Activated naive CD4-positive, alpha-beta T cell treated with anti-CD3 and anti-CD28 coated beads, Interleukin-2, amount 10 ng/mL, durations not matched to agents 7 days and 5 days (primary cell): ENCODE results near the gene DTX1.

Experiments used
- CTCF ChIA-PET: fragments of 350-600 bp; sonication (Branson Sonifier 250); formaldehyde crosslinking; loops from one replicate; lab custom pipeline; 2021; ENCODE audit warnings: antibody characterized with exemption; lab: Charles Lee
- DNase-seq: peaks from one replicate; pipeline ENCODE4 v3.0.0-alpha.2; 2020
- H3K27ac Mint-ChIP-seq: one replicate; pipeline ENCODE4 v1.8.0; 2021; ENCODE audit warnings: mild to moderate bottlenecking, moderate library complexity, mixed read lengths
- H3K27me3 Mint-ChIP-seq: one replicate; pipeline ENCODE4 v1.8.0; 2021; ENCODE audit warnings: mild to moderate bottlenecking, mixed read lengths
- H3K36me3 Mint-ChIP-seq: one replicate; pipeline ENCODE4 v1.8.0; 2021; ENCODE audit warnings: mixed read lengths
- H3K4me1 Mint-ChIP-seq: one replicate; pipeline ENCODE4 v1.8.0; 2021; ENCODE audit warnings: mixed read lengths
- H3K4me3 Mint-ChIP-seq: one replicate; pipeline ENCODE4 v1.8.0; 2021; ENCODE audit warnings: mild to moderate bottlenecking, moderate library complexity, mixed read lengths
- H3K9me3 Mint-ChIP-seq: one replicate; pipeline ENCODE4 v1.8.0; 2021; ENCODE audit warnings: mixed read lengths

The DTX1 gene

DNA sequence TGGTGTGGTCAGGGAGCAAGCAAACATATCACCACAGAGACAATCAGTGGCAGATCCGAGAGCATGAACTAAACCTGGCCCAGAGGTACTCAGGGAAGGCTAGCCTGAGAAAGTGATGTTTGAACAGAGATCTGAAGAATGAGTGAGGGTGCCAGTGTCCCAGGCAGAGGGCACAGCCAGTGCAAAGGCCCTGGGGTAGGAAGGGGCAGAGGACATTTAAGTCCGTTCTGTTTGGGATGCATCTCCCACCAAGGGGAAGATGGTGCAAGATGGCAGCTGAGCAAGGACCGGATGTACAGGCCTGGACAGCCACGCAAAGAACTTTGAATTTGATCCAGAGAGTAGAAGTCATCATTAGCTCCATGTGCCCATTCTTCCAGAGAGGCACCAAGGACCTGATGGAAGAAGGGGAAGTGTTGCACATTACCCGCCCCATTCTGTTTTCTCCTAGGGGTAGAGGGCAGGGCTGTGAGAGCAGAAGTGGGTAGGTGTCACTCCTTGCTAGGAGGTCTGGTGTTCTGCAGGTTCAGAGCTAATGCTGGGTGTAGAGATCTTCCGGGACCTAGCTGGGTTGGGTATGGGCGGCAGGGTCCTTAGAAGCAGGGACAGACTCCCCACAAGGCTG lies 3.9 kb downstream of the DTX1 start:
- Mint-ChIP-seq H3K36me3 (no peaks in the 10 kb centered on the region), H3K27me3 (peaks cover 32% of the 10 kb centered on the region), H3K27ac (no peak overlapping the region), H3K4me3 (no peak overlapping the region), H3K4me1 (peaks cover 4% of the 10 kb centered on the region), H3K9me3 (no peaks in the 10 kb centered on the region)
- CTCF ChIA-PET, result no interaction called here
- no peak for DNase-seq

DNA sequence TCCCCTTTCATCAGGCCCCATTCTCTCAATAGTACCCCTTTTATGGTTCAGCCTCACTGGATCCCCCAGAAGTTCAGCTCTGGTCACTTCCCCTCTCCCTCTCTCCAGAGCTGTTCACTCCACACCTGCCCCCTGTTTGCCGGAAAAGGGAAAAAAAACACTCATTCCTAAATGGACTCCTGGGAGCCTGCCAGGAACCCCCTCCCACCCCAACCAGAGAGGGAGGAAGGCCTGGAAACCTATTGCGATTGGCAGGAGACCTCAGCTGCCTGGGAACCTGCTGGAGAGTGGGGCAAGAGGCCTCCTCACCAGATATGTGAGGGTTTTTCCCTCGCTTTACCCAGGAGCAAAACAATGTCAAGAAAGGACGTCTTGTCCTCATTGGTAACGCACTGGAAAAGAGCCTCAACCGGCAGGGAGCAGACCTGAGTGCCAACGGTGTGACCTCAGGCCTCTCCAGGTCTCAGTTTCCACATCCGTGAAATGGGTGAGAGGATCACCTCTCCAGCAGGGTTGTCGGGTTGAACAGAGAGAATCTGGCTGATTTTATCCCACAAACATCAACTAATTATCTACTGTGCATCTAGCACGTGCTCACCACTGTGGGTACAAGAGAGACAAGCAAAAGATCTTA lies 4.6 kb downstream of the DTX1 start:
- H3K9me3 Mint-ChIP-seq, result no peaks in the 10 kb centered on the region
- peaks cover 3% of the 10 kb centered on the region for H3K4me1 Mint-ChIP-seq
- no peak overlapping the region for H3K27ac Mint-ChIP-seq
- DNase-seq, result no peak
- H3K36me3 Mint-ChIP-seq, result no peaks in the 10 kb centered on the region
- CTCF ChIA-PET, result no interaction called here
- peaks cover 25% of the 10 kb centered on the region for H3K27me3 Mint-ChIP-seq
- H3K4me3 Mint-ChIP-seq, result no peak overlapping the region

DNA sequence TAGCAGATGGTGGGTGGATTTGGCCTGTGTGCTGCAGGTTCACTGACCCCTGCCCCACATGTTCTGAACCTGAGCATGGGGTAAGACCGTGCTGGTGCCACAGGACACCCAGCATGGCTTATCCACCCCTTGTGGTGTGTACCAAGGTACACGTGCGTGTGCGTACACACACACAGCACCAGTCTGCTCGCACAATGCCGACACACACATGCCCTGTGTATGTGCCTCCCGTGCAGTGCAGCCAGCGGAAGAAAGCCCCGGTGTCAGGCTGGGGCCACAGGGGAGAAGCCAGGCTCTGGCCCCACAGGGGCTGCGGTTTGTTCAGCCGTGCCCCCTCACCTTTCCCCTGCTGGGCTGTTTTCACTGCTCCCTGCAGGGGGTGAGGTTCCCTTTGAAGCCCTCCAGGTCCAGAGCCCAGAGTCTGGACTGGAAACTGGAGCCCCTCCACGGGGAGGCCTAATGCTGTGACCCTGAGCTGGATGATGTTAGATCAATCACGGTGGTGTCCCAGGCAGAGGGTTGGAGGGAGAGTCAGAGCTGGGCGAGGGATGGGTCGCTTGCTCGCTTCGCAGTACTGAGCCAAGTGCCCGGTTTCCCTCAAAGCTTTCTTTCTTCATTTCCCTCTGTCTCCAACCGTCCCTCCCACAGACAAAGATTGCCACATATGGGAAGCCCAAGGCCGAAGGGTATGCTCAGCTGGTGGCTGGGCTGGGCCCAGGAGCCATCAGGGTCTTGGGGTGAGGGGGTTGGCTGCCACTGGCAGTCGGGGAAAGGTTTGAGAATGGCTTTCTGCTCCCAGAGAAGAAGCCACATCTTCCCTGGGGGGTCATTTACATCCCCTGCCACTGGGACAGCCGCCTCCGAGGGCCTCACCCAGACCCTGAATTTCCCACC lies 6.2 kb downstream of the DTX1 start:
- Mint-ChIP-seq H3K36me3 (no peaks in the 10 kb centered on the region), H3K27me3 (peaks cover 13% of the 10 kb centered on the region), H3K4me3 (no peak overlapping the region), H3K4me1 (no peaks in the 10 kb centered on the region), H3K27ac (no peak overlapping the region), H3K9me3 (no peaks in the 10 kb centered on the region)
- CTCF ChIA-PET, result interaction anchor here (1.2 kb wide), 2 partner anchors 14 to 35 kb away, joined by 3 to 5 read pairs; no protein-coding TSS in a partner anchor
- DNase-seq, result no peak

DNA sequence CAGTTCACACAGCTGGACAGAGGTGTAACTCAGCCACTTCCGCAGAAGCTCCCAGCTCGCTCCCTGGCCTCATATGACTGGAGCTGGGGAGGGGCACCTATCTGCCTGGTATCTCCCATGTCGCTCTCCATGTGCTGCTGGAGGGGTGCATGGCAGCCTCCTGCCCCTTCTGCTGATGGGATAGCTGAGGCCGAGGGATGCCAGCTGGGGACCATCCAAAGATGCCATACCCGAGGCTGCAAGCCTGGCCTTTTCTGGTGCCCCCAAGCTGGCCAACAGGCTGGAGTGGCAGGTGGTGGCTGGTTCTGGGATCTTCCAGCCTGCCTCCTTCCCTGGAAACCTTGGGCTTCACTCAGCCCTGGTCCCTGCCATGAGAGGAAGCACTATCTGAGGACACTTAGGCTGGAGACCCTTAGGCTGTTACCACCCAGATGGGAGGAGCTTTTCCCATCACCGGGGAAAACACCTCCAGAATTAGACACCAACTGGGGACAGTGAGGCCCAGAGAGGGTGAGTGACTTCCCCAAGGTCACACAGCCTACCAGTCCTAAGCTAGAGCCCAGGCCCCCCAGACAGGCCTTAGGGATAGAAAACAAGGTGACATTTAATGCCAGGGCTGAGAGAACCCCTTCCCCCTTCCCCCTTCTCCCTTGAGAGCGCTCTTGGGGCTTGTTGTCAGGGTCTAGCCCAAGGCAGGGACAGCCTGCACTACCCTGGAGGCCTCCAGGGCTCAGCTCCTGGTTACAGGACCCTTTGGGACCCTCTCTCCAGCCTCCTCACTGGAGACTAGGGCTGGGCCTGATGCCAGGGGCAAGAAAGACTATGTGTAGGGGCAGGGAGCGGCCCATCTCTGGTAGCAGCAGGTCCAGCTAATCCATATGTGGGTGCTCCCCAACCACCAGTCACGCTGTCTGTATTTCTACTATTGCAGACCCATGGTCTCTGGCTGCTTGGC lies 7.1 kb downstream of the DTX1 start:
- CTCF ChIA-PET, result interaction anchor here (0.9 to 1.2 kb wide), 3 partner anchors 16 to 110 kb away, joined by 3 to 5 read pairs (median 3); no protein-coding TSS in a partner anchor
- no peak overlapping the region for H3K4me3 Mint-ChIP-seq
- H3K4me1 Mint-ChIP-seq, result no peaks in the 10 kb centered on the region
- no peak for DNase-seq
- H3K27me3 Mint-ChIP-seq, result peaks cover 5% of the 10 kb centered on the region
- no peak overlapping the region for H3K27ac Mint-ChIP-seq
- H3K36me3 Mint-ChIP-seq, result no peaks in the 10 kb centered on the region
- H3K9me3 Mint-ChIP-seq, result no peaks in the 10 kb centered on the region

DNA sequence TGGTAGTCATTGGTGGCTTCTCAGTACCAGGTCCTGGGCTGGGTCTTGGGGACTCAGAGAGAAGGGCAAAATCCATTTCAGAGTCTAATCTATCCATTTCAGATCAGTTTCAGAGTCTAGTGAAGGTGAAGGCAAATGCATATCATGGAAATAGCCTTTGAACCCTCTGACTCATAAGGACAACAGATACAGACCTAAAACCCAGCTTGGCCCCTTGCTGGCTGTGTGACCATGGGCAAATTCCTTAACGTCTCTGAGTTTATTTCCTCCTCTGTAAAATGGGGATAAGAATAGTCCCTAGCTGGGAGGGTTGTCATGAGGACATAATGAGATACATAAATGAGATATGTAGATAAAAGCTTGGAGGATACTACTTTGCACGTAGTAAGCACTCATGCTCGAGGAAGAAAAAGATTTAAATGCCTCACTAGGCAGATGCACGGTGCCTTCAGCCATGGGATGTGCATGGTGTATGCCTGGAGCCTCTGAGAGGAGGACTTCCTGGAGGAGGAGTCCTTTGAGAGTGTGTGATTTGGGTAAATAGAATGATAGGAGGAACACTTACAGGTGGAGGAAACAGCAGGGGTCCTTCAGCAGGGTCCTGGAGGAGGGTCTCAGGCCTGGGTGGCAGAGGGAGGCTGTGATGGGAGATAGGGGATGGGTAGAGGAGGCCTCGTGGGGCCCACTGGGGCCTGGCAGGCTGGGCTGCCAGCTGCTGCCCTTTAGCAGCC lies 8.0 kb downstream of the DTX1 start:
- Mint-ChIP-seq H3K4me1 (no peaks in the 10 kb centered on the region), H3K4me3 (no peak overlapping the region), H3K27ac (no peak overlapping the region)

DNA sequence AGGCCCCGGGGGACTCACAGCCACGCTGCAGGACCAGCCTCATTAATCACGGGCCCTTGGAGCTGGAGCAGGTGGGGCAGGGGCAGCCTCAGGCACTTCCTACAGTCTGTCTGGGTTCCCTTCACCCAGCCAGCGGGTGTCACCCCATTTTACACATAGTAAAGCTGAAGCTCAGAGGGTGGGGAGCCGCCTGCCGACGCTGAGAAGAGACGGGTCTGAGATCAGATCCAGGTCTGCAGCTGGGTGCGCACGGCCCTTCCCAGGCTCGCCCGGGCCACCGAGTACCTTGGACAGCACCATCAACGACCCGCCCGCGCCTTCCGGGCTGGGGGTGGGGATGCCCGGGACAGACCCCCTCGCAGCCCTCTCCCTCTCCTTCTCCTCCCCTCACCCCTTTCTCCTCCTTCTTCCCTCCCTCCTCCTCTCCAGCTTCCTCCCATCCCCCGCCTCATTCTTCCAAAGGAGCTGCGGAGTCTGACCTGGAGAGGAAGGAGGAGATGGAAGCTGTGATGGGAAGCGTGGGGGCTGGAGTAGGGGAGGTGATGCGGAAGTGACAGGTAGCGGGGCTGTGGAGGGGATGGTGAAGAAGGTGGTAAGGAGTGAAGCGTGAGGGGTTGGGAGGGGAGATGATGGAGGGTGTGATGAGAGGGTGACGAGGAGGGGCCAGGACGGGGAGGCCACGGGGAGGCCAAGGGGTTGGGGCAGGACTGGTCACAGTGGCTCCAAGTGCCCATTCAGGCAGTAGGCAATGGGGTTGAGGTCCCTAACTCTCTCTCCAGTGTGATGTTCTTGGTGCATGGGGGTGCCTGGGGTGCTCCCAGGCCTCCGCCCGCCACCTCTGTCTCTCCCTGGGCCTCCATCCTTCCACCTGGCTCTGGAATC lies 8.8 kb downstream of the DTX1 start:
- CTCF ChIA-PET, result no interaction called here
- H3K27me3 Mint-ChIP-seq, result peaks cover 5% of the 10 kb centered on the region
- H3K27ac Mint-ChIP-seq, result no peak overlapping the region
- H3K36me3 Mint-ChIP-seq, result no peaks in the 10 kb centered on the region
- no peak for DNase-seq
- no peaks in the 10 kb centered on the region for H3K9me3 Mint-ChIP-seq
- H3K4me3 Mint-ChIP-seq, result no peak overlapping the region
- peaks cover 5% of the 10 kb centered on the region for H3K4me1 Mint-ChIP-seq

More for the DNA sequence above, 8.0 kb downstream of the DTX1 start:
- H3K27me3 Mint-ChIP-seq, result peaks cover 5% of the 10 kb centered on the region
- CTCF ChIA-PET, result interaction anchor here (0.9 to 1.0 kb wide), 2 partner anchors 16 to 109 kb away, joined by 3 read pairs; no protein-coding TSS in a partner anchor
- DNase-seq, result no peak
- H3K36me3 Mint-ChIP-seq, result no peaks in the 10 kb centered on the region
- no peaks in the 10 kb centered on the region for H3K9me3 Mint-ChIP-seq

DNA sequence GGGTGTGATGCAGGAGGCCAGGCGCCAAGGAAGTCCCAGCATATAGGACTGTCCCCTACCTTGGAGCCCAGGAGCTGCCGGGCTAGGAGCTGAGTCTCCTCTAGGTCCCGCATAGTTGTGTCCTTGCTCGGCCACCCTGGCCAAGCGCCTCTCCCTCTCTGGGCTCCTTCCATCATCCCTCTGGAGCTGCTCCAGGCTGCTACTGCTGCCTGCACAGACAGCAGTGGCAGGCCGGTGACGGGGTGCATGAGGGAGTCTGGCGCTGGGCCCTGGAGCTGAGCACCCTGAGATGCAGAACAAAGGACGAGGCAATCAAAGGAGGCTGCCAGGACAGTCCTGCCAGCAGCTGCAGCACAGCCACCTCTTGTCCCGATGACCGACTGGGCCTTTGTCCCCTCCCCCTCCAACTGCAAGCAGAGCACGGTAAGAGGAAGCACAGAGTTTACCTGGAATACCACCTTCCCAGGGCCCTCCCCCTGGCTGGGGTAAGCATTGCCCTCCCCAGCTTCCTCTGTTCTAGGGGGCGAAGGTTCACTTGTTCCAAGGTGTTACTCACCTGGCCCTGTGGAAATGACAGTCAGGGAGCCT lies 10.4 kb downstream of the DTX1 start:
- Mint-ChIP-seq H3K4me1 (peaks cover 9% of the 10 kb centered on the region), H3K27me3 (peaks cover 5% of the 10 kb centered on the region), H3K9me3 (no peaks in the 10 kb centered on the region), H3K36me3 (no peaks in the 10 kb centered on the region), H3K27ac (no peak overlapping the region), H3K4me3 (no peak overlapping the region)
- CTCF ChIA-PET, result interaction anchor here (2.0 kb wide), 1 partner anchor 18 kb away, joined by 6 read pairs; no protein-coding TSS in a partner anchor
- no peak for DNase-seq

DNA sequence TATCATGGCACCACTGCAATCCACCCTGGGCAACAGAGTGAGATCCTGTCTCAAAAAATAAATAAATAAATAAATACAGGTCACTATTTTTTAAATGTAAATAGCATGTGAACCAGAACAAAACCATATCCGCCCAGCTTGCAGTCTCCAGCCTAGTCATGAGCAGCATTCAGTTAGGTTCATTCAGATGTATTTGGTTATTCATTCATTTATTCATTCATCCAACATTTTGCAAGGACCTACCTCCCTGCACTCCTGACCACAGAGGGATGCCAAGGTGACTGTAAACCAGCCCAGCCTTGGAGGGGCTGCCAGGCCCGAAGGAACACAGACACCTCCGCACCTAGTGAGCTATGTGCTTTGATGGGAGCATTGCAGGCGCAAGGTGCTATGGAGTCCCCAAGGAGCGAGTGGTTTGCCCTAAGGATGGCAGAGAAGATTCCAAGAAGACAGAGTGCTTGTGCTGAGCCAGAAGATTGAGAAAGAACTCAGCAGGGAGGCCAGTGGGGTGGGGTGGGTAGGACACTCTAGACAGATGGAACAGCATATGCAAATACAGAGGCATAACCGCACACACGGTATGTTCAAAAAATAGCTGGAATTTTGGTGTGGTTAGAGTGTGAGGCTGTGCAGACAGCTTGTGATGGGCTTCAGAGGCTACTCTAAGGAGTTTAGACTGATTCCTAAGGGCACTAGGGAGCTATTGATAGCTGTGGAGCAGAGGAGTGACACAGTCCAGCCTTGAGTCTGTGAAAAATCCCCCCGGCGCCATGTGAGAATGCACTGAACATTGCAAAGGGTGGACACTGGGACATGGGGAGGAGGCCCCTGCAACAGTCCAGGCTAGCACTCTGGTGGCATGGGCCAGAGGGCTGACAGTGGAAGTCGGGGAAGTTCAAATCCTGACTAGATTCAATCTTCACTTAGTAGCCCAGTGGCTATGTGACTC lies 11.7 kb downstream of the DTX1 start:
- H3K4me1 Mint-ChIP-seq, result peaks cover 9% of the 10 kb centered on the region
- H3K27ac Mint-ChIP-seq, result no peak overlapping the region
- H3K9me3 Mint-ChIP-seq, result no peaks in the 10 kb centered on the region
- DNase-seq, result no peak
- CTCF ChIA-PET, result interaction anchor here (2.0 kb wide), 1 partner anchor 20 kb away, joined by 6 read pairs; no protein-coding TSS in a partner anchor
- H3K27me3 Mint-ChIP-seq, result peaks cover 3% of the 10 kb centered on the region
- H3K36me3 Mint-ChIP-seq, result no peaks in the 10 kb centered on the region
- no peak overlapping the region for H3K4me3 Mint-ChIP-seq

DNA sequence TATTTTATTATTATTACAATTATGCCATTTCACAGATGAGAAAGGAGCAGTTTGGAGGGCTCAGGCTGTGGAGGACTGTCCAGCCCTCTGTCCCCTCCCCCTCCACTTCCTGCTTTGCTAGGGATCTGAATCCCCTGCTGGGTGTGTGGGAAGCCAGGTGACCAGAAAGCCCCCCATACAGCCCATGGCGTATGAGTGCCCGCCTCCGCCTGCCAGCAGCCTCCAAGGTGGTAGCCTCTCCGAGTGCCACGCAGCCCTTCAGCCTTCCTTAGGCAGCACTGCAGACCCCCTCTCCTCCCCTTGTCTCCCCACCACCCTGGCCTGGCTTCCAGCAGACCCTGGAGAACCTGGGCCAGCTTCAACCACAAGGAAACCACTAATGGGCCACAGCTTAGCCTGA lies 12.6 kb downstream of the DTX1 start:
- H3K27ac Mint-ChIP-seq, result no peak overlapping the region
- H3K9me3 Mint-ChIP-seq, result no peaks in the 10 kb centered on the region
- CTCF ChIA-PET, result interaction anchor here (0.6 kb wide), 1 partner anchor 27 kb away, joined by 3 read pairs; no protein-coding TSS in a partner anchor
- no peaks in the 10 kb centered on the region for H3K27me3 Mint-ChIP-seq
- no peak overlapping the region for H3K4me3 Mint-ChIP-seq
- no peaks in the 10 kb centered on the region for H3K36me3 Mint-ChIP-seq
- no peak for DNase-seq
- H3K4me1 Mint-ChIP-seq, result peaks cover 9% of the 10 kb centered on the region

DNA sequence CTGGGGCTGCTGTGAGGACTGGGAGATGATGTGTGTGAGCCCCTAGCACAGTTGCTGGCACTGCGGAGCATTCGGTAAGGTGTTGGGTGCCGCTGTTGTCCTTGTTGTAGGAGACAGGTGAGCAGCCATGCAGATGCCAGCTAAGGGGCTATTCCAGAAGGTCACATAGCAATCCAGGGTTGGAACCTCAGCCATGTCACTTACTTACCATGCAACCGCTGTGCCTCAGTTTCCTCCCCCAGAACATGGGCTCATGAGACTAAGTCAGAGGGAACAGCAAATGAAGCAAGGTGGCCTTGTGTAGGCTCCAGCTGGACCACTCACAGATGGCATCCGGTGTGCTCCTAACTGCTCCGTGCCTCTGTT lies 13.2 kb downstream of the DTX1 start:
- CTCF ChIA-PET, result interaction anchor here (0.6 to 1.9 kb wide), 2 partner anchors 27 to 105 kb away, joined by 3 to 6 read pairs; no protein-coding TSS in a partner anchor
- no peaks in the 10 kb centered on the region for H3K36me3 Mint-ChIP-seq
- peaks cover 9% of the 10 kb centered on the region for H3K4me1 Mint-ChIP-seq
- H3K27ac Mint-ChIP-seq, result no peak overlapping the region
- no peak overlapping the region for H3K4me3 Mint-ChIP-seq
- no peaks in the 10 kb centered on the region for H3K9me3 Mint-ChIP-seq
- DNase-seq, result no peak
- no peaks in the 10 kb centered on the region for H3K27me3 Mint-ChIP-seq
